IMR-90 (cell line): Measurements from ENCODE around the gene OR7G3. TPM values are rescaled to one million over a fixed set of nuclear protein-coding genes. Genes with fewer than 3 reads are reported as not detected.

Source experiments
- ATAC-seq: fragments of 200-7000 bp; cut with Tn5 transposase; 2 replicates; pipeline ENCODE4 v1.9.1; 2020; ENCODE audit warnings: low read depth, mild to moderate bottlenecking, moderate library complexity
- BruUV-seq: library from RNA; stranded (reverse); fragments of 400-500 nt; replicated peaks from 2 replicates; lab custom pipeline; 2021; lab: Mats Ljungman, UMichigan
- CTCF ChIA-PET: fragments of 300-600 bp; formaldehyde crosslinking; extraction: SDS; loops from one replicate; lab custom pipeline; 2021; ENCODE audit warnings: antibody characterized with exemption; lab: Yijun Ruan, JAX
- POLR2A ChIA-PET: fragments of 300-600 bp; sonication (Branson Sonifier 250); formaldehyde crosslinking; loops from one replicate; lab custom pipeline; 2022; ENCODE audit warnings: antibody characterized with exemption; ENCODE audit not compliant: unreplicated experiment; lab: Charles Lee
- DNase-seq: peaks from one replicate; pipeline ENCODE4 v3.0.0; 2013
- H2AFZ ChIP-seq: replicated peaks from 2 replicates; pipeline ENCODE3; 2013; ENCODE audit warnings: low read length, mild to moderate bottlenecking; ENCODE audit not compliant: poor library complexity
- H2AK5ac ChIP-seq: 2 replicates; pipeline ENCODE4 v1.6.1; 2013; ENCODE audit warnings: low read depth, low read length, inconsistent platforms
- H2AK9ac ChIP-seq: replicated peaks from 2 replicates; pipeline ENCODE3; 2013; ENCODE audit warnings: mild to moderate bottlenecking, low read depth, low read length, moderate library complexity; ENCODE audit not compliant: poor library complexity
- H2BK120ac ChIP-seq: 2 replicates; pipeline ENCODE4 v1.6.1; 2013; ENCODE audit warnings: low read depth, low read length, inconsistent platforms
- H2BK15ac ChIP-seq: 3 replicates; pipeline ENCODE4 v1.6.1; 2013; ENCODE audit warnings: low read depth, low read length, inconsistent platforms
- H2BK20ac ChIP-seq: 2 replicates; pipeline ENCODE4 v1.6.1; 2013; ENCODE audit warnings: low read depth, mild to moderate bottlenecking, inconsistent platforms, low read length, moderate library complexity
- H2BK5ac ChIP-seq: 2 replicates; pipeline ENCODE4 v1.6.1; 2013; ENCODE audit warnings: mild to moderate bottlenecking, low read depth, low read length, inconsistent platforms; ENCODE audit not compliant: poor library complexity, severe bottlenecking
- H3K14ac ChIP-seq: replicated peaks from 2 replicates; pipeline ENCODE4 v1.6.1; 2013; ENCODE audit warnings: low read depth, low read length, inconsistent platforms
- H3K18ac ChIP-seq: 2 replicates; pipeline ENCODE4 v1.6.1; 2013; ENCODE audit warnings: low read depth, low read length, control low read depth
- H3K23ac ChIP-seq: 2 replicates; pipeline ENCODE4 v1.6.1; 2013; ENCODE audit warnings: low read depth, low read length, inconsistent platforms
- H3K27ac ChIP-seq: 2 replicates; pipeline ENCODE4 v1.5.1; 2013; ENCODE audit warnings: mild to moderate bottlenecking, control low read depth, low read length; ENCODE audit not compliant: insufficient read depth
- H3K27me3 ChIP-seq: 2 replicates; pipeline ENCODE4 v1.6.1; 2013; ENCODE audit warnings: low read length; ENCODE audit not compliant: control insufficient read depth, insufficient read depth
- H3K36me3 ChIP-seq: 2 replicates; pipeline ENCODE4 v1.6.1; 2013; ENCODE audit warnings: low read length, mixed read lengths; ENCODE audit not compliant: control insufficient read depth, insufficient read depth
- H3K4ac ChIP-seq: 2 replicates; pipeline ENCODE4 v1.6.1; 2013; ENCODE audit warnings: low read depth, low read length, inconsistent platforms
- H3K4me1 ChIP-seq: 2 replicates; pipeline ENCODE4 v1.6.1; 2013; ENCODE audit warnings: low read length, mixed read lengths; ENCODE audit not compliant: control insufficient read depth, insufficient read depth
- H3K4me2 ChIP-seq: 2 replicates; pipeline ENCODE4 v1.6.1; 2013; ENCODE audit warnings: low read depth, mild to moderate bottlenecking, control low read depth, low read length, moderate library complexity
- H3K4me3 ChIP-seq: 2 replicates; pipeline ENCODE4 v1.5.1; 2013; ENCODE audit warnings: low read depth, mild to moderate bottlenecking, control low read depth, low read length, moderate library complexity; ENCODE audit not compliant: insufficient read depth
- H3K56ac ChIP-seq: 2 replicates; pipeline ENCODE4 v1.6.1; 2013; ENCODE audit warnings: low read length, inconsistent platforms; ENCODE audit not compliant: insufficient read depth; ENCODE audit errors: extremely low read depth
- H3K79me1 ChIP-seq, 2 experiments: 2 replicates each; pipeline ENCODE4 v1.6.1; 2013; ENCODE audit warnings: low read length in 2 of 2, inconsistent platforms in 1 of 2, low read depth in 1 of 2
- H3K9ac ChIP-seq: 2 replicates; pipeline ENCODE4 v1.6.1; 2013; ENCODE audit warnings: low read depth, low read length, control low read depth
- H3K9me1 ChIP-seq: 2 replicates; pipeline ENCODE4 v1.6.1; 2013; ENCODE audit warnings: low read length, inconsistent platforms; ENCODE audit not compliant: insufficient read depth
- H3K9me3 ChIP-seq: 2 replicates; pipeline ENCODE4 v1.6.1; 2013; ENCODE audit warnings: low read length; ENCODE audit not compliant: control insufficient read depth, insufficient read depth
- H4K20me1 ChIP-seq: 2 replicates; pipeline ENCODE4 v1.6.1; 2013; ENCODE audit warnings: low read length, inconsistent platforms; ENCODE audit not compliant: insufficient read depth
- H4K5ac ChIP-seq: 2 replicates; pipeline ENCODE4 v1.6.1; 2013; ENCODE audit warnings: mild to moderate bottlenecking, low read depth, low read length, control low read depth
- H4K8ac ChIP-seq, 2 experiments: 2 replicates each; pipeline ENCODE4 v1.6.1; 2013; ENCODE audit warnings: low read depth in 2 of 2, low read length in 2 of 2, control low read depth in 1 of 2, inconsistent platforms in 1 of 2
- H4K91ac ChIP-seq: 2 replicates; pipeline ENCODE4 v1.6.1; 2013; ENCODE audit warnings: low read depth, low read length, inconsistent platforms; ENCODE audit not compliant: insufficient read depth
- BHLHE40 ChIP-seq: fragments of 150-350 bp; IDR thresholded peaks from 2 replicates; pipeline ENCODE4 v1.6.1; 2016; ENCODE audit warnings: mild to moderate bottlenecking, low read depth, low read length
- CEBPB ChIP-seq: IDR thresholded peaks from 2 replicates; pipeline ENCODE4 v1.6.1; 2012; ENCODE audit warnings: low read depth, low read length, improper control_type of control experiment
- CHD1 ChIP-seq: IDR thresholded peaks from 2 replicates; pipeline ENCODE4 v1.6.1; 2012; ENCODE audit warnings: low read depth, low read length, improper control_type of control experiment
- FOS ChIP-seq: fragments of 150-350 bp; IDR thresholded peaks from 2 replicates; pipeline ENCODE4 v1.6.1; 2016; ENCODE audit warnings: low read depth, low read length
- MAFK ChIP-seq: IDR thresholded peaks from 2 replicates; pipeline ENCODE4 v1.6.1; 2012; ENCODE audit warnings: low read depth, low read length, improper control_type of control experiment
- MAZ ChIP-seq: IDR thresholded peaks from 2 replicates; pipeline ENCODE4 v1.6.1; 2012; ENCODE audit warnings: low read depth, mild to moderate bottlenecking, low read length, improper control_type of control experiment, moderate library complexity, borderline replicate concordance
- MXI1 ChIP-seq: IDR thresholded peaks from 2 replicates; pipeline ENCODE4 v1.6.1; 2012; ENCODE audit warnings: low read depth, mild to moderate bottlenecking, low read length, moderate library complexity, borderline replicate concordance
- NFE2L2 ChIP-seq: fragments of 150-350 bp; IDR thresholded peaks from 2 replicates; pipeline ENCODE4 v1.6.1; 2016; ENCODE audit warnings: low read depth, mild to moderate bottlenecking, low read length
- POLR2A ChIP-seq: IDR thresholded peaks from 2 replicates; pipeline ENCODE4 v1.6.1; 2012; ENCODE audit warnings: mild to moderate bottlenecking, low read depth, low read length
- RAD21 ChIP-seq: IDR thresholded peaks from 2 replicates; pipeline ENCODE4 v1.6.1; 2012; ENCODE audit warnings: low read length, improper control_type of control experiment
- RCOR1 ChIP-seq: IDR thresholded peaks from 2 replicates; pipeline ENCODE4 v1.6.1; 2012; ENCODE audit warnings: mild to moderate bottlenecking, low read length, improper control_type of control experiment; ENCODE audit not compliant: insufficient replicate concordance
- RFX5 ChIP-seq: IDR thresholded peaks from 2 replicates; pipeline ENCODE4 v1.8.0; 2012; ENCODE audit warnings: low read depth, mild to moderate bottlenecking, low read length, moderate library complexity
- SMC3 ChIP-seq: fragments of 150-350 bp; IDR thresholded peaks from 2 replicates; pipeline ENCODE4 v1.6.1; 2016; ENCODE audit warnings: low read depth, mild to moderate bottlenecking, antibody characterized with exemption, low read length, moderate library complexity
- WGBS, 2 experiments: methylation state at CpG; one replicate each; pipeline versions ENCODE4 v1.1.5 to v1.1.7; 2013; ENCODE audit warnings: missing lambda C conversion rate in 2 of 2; ENCODE audit not compliant: insufficient read length in 1 of 2; ENCODE audit errors: extremely low coverage in 2 of 2; 5-methylcytosine and 5-hydroxymethylcytosine counted together
- dilution Hi-C: fragments of 300-500 bp; cut with HindIII; formaldehyde crosslinking; loops from one replicate; pipeline ENCODE4 v1.14.3; 2018; ENCODE audit warnings: low sequenced_read_pairs; ENCODE audit not compliant: unreplicated experiment
- in situ Hi-C: fragments of 300-500 bp; cut with MboI; formaldehyde crosslinking; loops from 3 replicates; pipeline ENCODE4 v1.14.3; 2019; ENCODE audit warnings: low sequenced_read_pairs, inconsistent platforms, mixed read lengths
- intact Hi-C: fragments of 100-400 bp; cut with micrococcal nuclease; formaldehyde crosslinking; loops from 2 replicates; pipeline ENCODE4 v1.10.0; 2022
- polyA plus RNA-seq, 3 experiments: library from polyadenylated mRNA; depleted of rRNA; stranded (reverse); fragments of >200 nt; gene quantifications; 2 replicates each; pipeline ENCODE4 v1.2.3, GENCODE V29; 2012; ENCODE audit warnings: low replicate concordance in 1 of 3
- total RNA-seq: library from RNA; depleted of rRNA; stranded (reverse); fragments of >200 nt; gene quantifications from 2 replicates; pipeline ENCODE4 v1.2.3, GENCODE V29; 2012
- TF ChIP-seq, protein P1 (sequence below): fragments of 150-350 bp; IDR thresholded peaks from 2 replicates; pipeline ENCODE4 v1.6.1; 2016; ENCODE audit warnings: low read depth, mild to moderate bottlenecking, low read length, moderate library complexity, borderline replicate concordance
- TF ChIP-seq, protein P2 (sequence below): conservative IDR thresholded peaks from 2 replicates; pipeline ENCODE4 v1.5.1; 2012; ENCODE audit warnings: mild to moderate bottlenecking, low read depth, low read length, improper control_type of control experiment
- TF ChIP-seq, protein P3 (sequence below): fragments of 150-350 bp; IDR thresholded peaks from 2 replicates; pipeline ENCODE4 v1.6.1; 2017; ENCODE audit warnings: mild to moderate bottlenecking, antibody characterized with exemption, low read length, low read depth

OR7G3 gene
- total and polyA plus RNA-seq, 2 of the 4 experiments (the other 2 are of a cell fraction) = not detected

DNA sequence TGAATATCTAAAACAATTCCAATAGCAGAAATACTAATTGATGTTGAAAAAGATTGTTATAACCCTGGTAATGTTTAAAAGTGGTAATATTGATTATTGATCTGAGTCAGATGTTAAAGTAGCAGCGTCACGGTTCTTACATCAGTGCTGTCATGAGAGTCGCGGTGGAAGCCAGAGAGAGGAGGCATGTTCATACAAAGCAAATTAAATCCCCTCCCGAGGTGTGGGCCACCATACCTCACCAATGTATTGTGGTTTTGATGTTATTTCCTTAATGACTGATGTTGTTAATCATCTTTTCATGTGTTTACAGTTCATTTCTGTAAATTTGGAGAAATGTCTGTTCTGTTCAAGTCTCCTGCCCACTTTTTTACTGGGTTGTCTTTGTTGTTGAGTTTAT lies 24.6 kb upstream of the OR7G3 start:
- no peaks in the 10 kb centered on the region for H3K4me1 ChIP-seq
- H2BK20ac ChIP-seq = no peak overlapping the region
- peaks cover 43% of the 10 kb centered on the region for H3K36me3 ChIP-seq
- no peak overlapping the region for H3K9ac ChIP-seq
- H4K8ac ChIP-seq = no peak overlapping the region
- H3K4me3 ChIP-seq = no peak overlapping the region
- H3K9me1 ChIP-seq = no peaks in the 10 kb centered on the region
- no TSS peak for BruUV-seq
- DNase-seq (no peak), ATAC-seq (no peak)
- no peak overlapping the region for H3K23ac ChIP-seq
- no peak overlapping the region for H2BK5ac ChIP-seq
- no peak overlapping the region for H3K14ac ChIP-seq
- dilution Hi-C loops (no loop called here), intact Hi-C loops (no loop called here), in situ Hi-C loops (no loop called here)
- peaks cover 53% of the 10 kb centered on the region for H3K9me3 ChIP-seq
- H3K79me1 ChIP-seq = peaks cover 17 to 21% of the 10 kb centered on the region in 2 experiments
- H4K20me1 ChIP-seq = peaks cover 18% of the 10 kb centered on the region
- no peak overlapping the region for H2BK15ac ChIP-seq
- no peak overlapping the region for H3K56ac ChIP-seq
- no peak overlapping the region for H2AK9ac ChIP-seq
- no peak overlapping the region for H2AK5ac ChIP-seq
- H2AFZ ChIP-seq = no peak overlapping the region
- H4K5ac ChIP-seq = no peak overlapping the region
- TF ChIP-seq MAFK = no peak
- no peak for TF ChIP-seq CHD1
- TF ChIP-seq, protein P1, sequence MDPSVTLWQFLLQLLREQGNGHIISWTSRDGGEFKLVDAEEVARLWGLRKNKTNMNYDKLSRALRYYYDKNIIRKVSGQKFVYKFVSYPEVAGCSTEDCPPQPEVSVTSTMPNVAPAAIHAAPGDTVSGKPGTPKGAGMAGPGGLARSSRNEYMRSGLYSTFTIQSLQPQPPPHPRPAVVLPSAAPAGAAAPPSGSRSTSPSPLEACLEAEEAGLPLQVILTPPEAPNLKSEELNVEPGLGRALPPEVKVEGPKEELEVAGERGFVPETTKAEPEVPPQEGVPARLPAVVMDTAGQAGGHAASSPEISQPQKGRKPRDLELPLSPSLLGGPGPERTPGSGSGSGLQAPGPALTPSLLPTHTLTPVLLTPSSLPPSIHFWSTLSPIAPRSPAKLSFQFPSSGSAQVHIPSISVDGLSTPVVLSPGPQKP = no peak
- no peak for TF ChIP-seq RCOR1
- TF ChIP-seq, protein P2, sequence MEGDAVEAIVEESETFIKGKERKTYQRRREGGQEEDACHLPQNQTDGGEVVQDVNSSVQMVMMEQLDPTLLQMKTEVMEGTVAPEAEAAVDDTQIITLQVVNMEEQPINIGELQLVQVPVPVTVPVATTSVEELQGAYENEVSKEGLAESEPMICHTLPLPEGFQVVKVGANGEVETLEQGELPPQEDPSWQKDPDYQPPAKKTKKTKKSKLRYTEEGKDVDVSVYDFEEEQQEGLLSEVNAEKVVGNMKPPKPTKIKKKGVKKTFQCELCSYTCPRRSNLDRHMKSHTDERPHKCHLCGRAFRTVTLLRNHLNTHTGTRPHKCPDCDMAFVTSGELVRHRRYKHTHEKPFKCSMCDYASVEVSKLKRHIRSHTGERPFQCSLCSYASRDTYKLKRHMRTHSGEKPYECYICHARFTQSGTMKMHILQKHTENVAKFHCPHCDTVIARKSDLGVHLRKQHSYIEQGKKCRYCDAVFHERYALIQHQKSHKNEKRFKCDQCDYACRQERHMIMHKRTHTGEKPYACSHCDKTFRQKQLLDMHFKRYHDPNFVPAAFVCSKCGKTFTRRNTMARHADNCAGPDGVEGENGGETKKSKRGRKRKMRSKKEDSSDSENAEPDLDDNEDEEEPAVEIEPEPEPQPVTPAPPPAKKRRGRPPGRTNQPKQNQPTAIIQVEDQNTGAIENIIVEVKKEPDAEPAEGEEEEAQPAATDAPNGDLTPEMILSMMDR = no peak
- TF ChIP-seq NFE2L2 = no peak
- TF ChIP-seq SMC3 = no peak
- TF ChIP-seq MXI1 = no peak
- no peak for TF ChIP-seq BHLHE40
- TF ChIP-seq POLR2A = no peak
- no peak for TF ChIP-seq FOS
- no peak for TF ChIP-seq MAZ
- no peak for TF ChIP-seq RFX5
- no peak for TF ChIP-seq CEBPB
- TF ChIP-seq RAD21 = no peak
- TF ChIP-seq, protein P3, sequence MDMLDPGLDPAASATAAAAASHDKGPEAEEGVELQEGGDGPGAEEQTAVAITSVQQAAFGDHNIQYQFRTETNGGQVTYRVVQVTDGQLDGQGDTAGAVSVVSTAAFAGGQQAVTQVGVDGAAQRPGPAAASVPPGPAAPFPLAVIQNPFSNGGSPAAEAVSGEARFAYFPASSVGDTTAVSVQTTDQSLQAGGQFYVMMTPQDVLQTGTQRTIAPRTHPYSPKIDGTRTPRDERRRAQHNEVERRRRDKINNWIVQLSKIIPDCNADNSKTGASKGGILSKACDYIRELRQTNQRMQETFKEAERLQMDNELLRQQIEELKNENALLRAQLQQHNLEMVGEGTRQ = no peak
- no peak overlapping the region for H3K4ac ChIP-seq
- H3K4me2 ChIP-seq = no peak overlapping the region
- POLR2A ChIA-PET = no interaction called here
- WGBS, 2 experiments = no CpG with 5 or more reads among the region's 5 CpGs
- H4K91ac ChIP-seq = no peak overlapping the region
- CTCF ChIA-PET = no interaction called here
- no peak overlapping the region for H3K27ac ChIP-seq
- H3K27me3 ChIP-seq = no peaks in the 10 kb centered on the region
- H3K18ac ChIP-seq = no peak overlapping the region
- H2BK120ac ChIP-seq = no peak overlapping the region
